Natural killer cell (primary cell): ENCODE measurements around the gene CABLES2. TPM values are rescaled to one million over a fixed set of nuclear protein-coding genes. Genes with fewer than 3 reads are reported as not detected.

Source experiments
- ATAC-seq, 3 donors: fragments of 150-1000 bp in 2 of 3; fragments of 200-7000 bp in 1 of 3; cut with Tn5 transposase; 1 replicate in 1 of 3; 2 replicates in 2 of 3; pipeline ENCODE4 v1.10.0; 2021; ENCODE audit warnings: mild to moderate bottlenecking in 2 of 3, moderate library complexity in 2 of 3
- DNase-seq, 2 donors: peaks; one replicate each; pipeline versions ENCODE4 v3.0.0 to v3.0.0-alpha.2; 2013 to 2021; ENCODE audit warnings: mixed read lengths in 1 of 2
- H3K27ac ChIP-seq: one replicate; pipeline ENCODE4 v1.5.1; 2013; ENCODE audit warnings: mild to moderate bottlenecking, low read length
- H3K27me3 ChIP-seq: one replicate; pipeline ENCODE4 v1.6.1; 2013; ENCODE audit warnings: low read length; ENCODE audit not compliant: control insufficient read depth, insufficient read depth
- H3K36me3 ChIP-seq: one replicate; pipeline ENCODE4 v1.6.1; 2013; ENCODE audit warnings: low read length; ENCODE audit not compliant: control insufficient read depth, insufficient read depth
- H3K4me1 ChIP-seq: one replicate; pipeline ENCODE4 v1.6.1; 2013; ENCODE audit warnings: low read length; ENCODE audit not compliant: control insufficient read depth, insufficient read depth
- H3K4me3 ChIP-seq: one replicate; pipeline ENCODE4 v1.5.1; 2013; ENCODE audit warnings: low read length
- H3K9me3 ChIP-seq: one replicate; pipeline ENCODE4 v1.6.1; 2013; ENCODE audit warnings: low read length; ENCODE audit not compliant: control insufficient read depth, insufficient read depth
- H3K27ac Mint-ChIP-seq, 2 donors: one replicate each; pipeline ENCODE4 v1.8.0; 2022; ENCODE audit warnings: mild to moderate bottlenecking in 2 of 2, mixed read lengths in 2 of 2, moderate library complexity in 1 of 2
- H3K27me3 Mint-ChIP-seq, 2 donors: one replicate each; pipeline ENCODE4 v1.8.0; 2022; ENCODE audit warnings: low read depth in 2 of 2, mixed read lengths in 2 of 2
- H3K36me3 Mint-ChIP-seq: one replicate; pipeline ENCODE4 v1.8.0; 2022; ENCODE audit warnings: mixed read lengths
- H3K4me1 Mint-ChIP-seq, 2 donors: one replicate each; pipeline ENCODE4 v1.8.0; 2022; ENCODE audit warnings: mixed read lengths in 2 of 2
- H3K4me3 Mint-ChIP-seq: one replicate; pipeline ENCODE4 v1.8.0; 2022; ENCODE audit warnings: mild to moderate bottlenecking, moderate library complexity, mixed read lengths
- H3K9me3 Mint-ChIP-seq, 2 donors: one replicate each; pipeline ENCODE4 v1.8.0; 2022; ENCODE audit warnings: mixed read lengths in 2 of 2
- CTCF ChIP-seq: fragments of 200-600 bp; IDR thresholded peaks from one replicate; pipeline ENCODE4 v1.8.0; 2022; ENCODE audit warnings: antibody characterized with exemption
- WGBS: methylation state at CpG from one replicate; pipeline ENCODE4 v1.1.7; 2013; ENCODE audit warnings: missing lambda C conversion rate; ENCODE audit not compliant: insufficient coverage; 5-methylcytosine and 5-hydroxymethylcytosine counted together
- intact Hi-C: fragments of 100-400 bp; cut with micrococcal nuclease; formaldehyde crosslinking; loops from one replicate; pipeline ENCODE4 v1.14.2; 2022
- total RNA-seq, 4 donors: library from RNA; stranded (reverse); fragments of 120-200 nt in 1 of 4; gene quantifications; one replicate each; pipeline versions ENCODE4 v1.2.3 to v1.2.4, GENCODE V29; 2013 to 2022

The CABLES2 gene
- total RNA-seq, 3 donors from 2014 or later (not counting 1 experiment from before 2014, with no cell fraction given): 8.0 to 9.3 (median 8.4) TPM

DNA sequence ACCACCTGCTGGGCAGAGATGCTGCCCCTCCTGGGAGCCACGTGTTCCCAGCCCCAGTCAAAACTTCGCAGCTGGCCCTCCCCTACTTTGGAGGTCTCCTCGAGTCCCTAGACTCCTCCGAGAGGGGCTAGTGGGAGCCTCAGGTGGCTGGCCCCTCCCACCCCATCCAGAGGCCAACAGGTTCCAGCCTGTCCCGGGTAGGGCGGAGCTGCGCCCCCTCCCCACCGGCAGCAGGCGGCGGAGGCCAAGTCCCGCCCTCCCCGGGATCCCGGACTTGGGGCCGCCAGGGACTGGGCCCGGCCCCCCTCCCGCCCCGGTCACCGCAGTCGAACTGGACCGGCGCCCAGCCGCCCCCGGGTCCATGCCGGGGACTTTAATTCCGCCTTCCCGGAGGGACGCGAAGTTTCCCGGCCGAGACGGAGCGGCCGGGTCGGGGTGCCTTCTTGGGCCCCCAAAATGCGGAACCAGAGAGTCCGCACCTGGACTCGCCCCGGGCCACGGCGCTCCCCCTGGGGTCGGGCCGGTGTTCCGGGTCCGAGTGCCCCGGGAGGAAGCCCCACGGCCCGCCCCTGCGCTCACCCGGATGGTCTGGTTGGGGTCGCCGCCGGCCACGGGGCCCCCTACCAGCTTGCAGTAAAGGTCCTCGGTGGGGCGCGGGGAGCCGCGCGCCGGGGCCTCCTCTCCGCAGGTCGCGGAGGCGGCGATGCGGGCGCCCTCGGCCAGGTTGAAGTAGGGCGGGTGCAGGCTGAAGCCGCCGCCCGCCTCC is 40.5 kb downstream of the CABLES2 start:
- H3K27ac ChIP-seq: no peak overlapping the region
- H3K27me3 ChIP-seq: peaks cover 26% of the 10 kb centered on the region
- no peaks in the 10 kb centered on the region for H3K9me3 ChIP-seq
- peaks cover 0 to 6% of the 10 kb centered on the region in 2 donors for H3K4me1 Mint-ChIP-seq
- H3K36me3 Mint-ChIP-seq: no peaks in the 10 kb centered on the region
- intact Hi-C loops: no loop called here
- H3K9me3 Mint-ChIP-seq: no peaks in the 10 kb centered on the region
- peak overlapping the region; percentile 21 for H3K4me3 Mint-ChIP-seq
- H3K27ac Mint-ChIP-seq: no peak overlapping the region
- DNase-seq (no peak), ATAC-seq (peak in 1 of 3 donors; percentile 12)
- H3K4me1 ChIP-seq: peaks cover 22% of the 10 kb centered on the region
- H3K4me3 ChIP-seq: no peak overlapping the region
- peaks cover 0 to 26% of the 10 kb centered on the region in 2 donors for H3K27me3 Mint-ChIP-seq
- H3K36me3 ChIP-seq: no peaks in the 10 kb centered on the region
- 2% methylated on average over 72 of the region's 72 CpGs for WGBS
- TF ChIP-seq CTCF: no peak

DNA sequence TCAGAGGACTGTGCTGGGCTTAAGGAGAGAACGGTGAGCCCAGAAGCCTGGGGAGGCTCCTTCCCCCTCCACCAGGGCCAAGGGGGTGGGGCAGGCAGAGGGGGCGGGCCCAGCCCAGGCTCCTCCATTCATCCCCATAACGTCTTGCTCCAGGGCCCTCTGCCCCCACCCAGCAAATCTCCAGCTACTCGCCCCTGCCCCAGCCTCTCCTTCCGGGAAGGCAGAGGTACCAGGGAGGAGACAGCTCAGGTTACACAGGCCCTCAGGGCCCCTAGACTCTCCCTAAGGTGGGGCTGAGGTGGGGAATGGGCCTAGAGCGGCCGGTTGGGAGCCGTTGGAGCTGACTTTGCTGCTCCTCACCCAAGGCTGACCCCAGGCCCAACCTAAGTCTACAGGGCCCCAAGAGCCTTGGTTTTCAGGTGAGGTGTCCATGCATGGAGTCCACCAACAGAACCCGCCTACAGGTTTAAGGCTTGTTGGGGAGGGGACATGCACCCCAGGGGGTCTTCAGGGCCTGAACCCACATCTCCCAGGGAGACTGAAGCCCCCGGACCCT is 41.2 kb downstream of the CABLES2 start:
- intact Hi-C loops: no loop called here
- H3K36me3 ChIP-seq: no peaks in the 10 kb centered on the region
- H3K9me3 ChIP-seq: no peaks in the 10 kb centered on the region
- 52% methylated on average over 10 of the region's 10 CpGs for WGBS
- Mint-ChIP-seq H3K4me3 (no peak overlapping the region), H3K27ac (no peak overlapping the region), H3K9me3 (no peaks in the 10 kb centered on the region), H3K27me3 (peaks cover 0 to 26% of the 10 kb centered on the region in 2 donors), H3K4me1 (peaks cover 0 to 6% of the 10 kb centered on the region in 2 donors), H3K36me3 (no peaks in the 10 kb centered on the region)
- ATAC-seq (no peak), DNase-seq (no peak)
- TF ChIP-seq CTCF: no peak
- H3K4me3 ChIP-seq: no peak overlapping the region
- H3K27me3 ChIP-seq: peaks cover 26% of the 10 kb centered on the region
- no peak overlapping the region for H3K27ac ChIP-seq
- H3K4me1 ChIP-seq: peaks cover 22% of the 10 kb centered on the region

- Histone ChIP-seq H3K4me1 (peaks cover 22% of the 10 kb centered on the region), H3K4me3 (no peak overlapping the region), H3K27me3 (peaks cover 26% of the 10 kb centered on the region), H3K9me3 (no peaks in the 10 kb centered on the region), H3K27ac (no peak overlapping the region), H3K36me3 (no peaks in the 10 kb centered on the region)
- no peak overlapping the region for H3K27ac Mint-ChIP-seq
- intact Hi-C loops: no loop called here
- peak overlapping the region; percentile 61 for H3K4me3 Mint-ChIP-seq
- peaks cover 0 to 6% of the 10 kb centered on the region in 2 donors for H3K4me1 Mint-ChIP-seq
- H3K36me3 Mint-ChIP-seq: no peaks in the 10 kb centered on the region
- WGBS: 88% methylated on average over 27 of the region's 27 CpGs
- peaks cover 0 to 26% of the 10 kb centered on the region in 2 donors for H3K27me3 Mint-ChIP-seq
- DNase-seq (no peak), ATAC-seq (no peak)
- no peaks in the 10 kb centered on the region for H3K9me3 Mint-ChIP-seq
- TF ChIP-seq CTCF: no peak
Measured at GRCh38 chr20:62364911-62365736, 42.0 kb downstream of the CABLES2 start.
